ENCODE data around the gene KCNQ1OT1. TPM values are rescaled to one million over a fixed set of nuclear protein-coding genes. Genes with fewer than 3 reads are reported as not detected.

The KCNQ1OT1 gene
- total RNA-seq, result 2.7 TPM

DNA sequence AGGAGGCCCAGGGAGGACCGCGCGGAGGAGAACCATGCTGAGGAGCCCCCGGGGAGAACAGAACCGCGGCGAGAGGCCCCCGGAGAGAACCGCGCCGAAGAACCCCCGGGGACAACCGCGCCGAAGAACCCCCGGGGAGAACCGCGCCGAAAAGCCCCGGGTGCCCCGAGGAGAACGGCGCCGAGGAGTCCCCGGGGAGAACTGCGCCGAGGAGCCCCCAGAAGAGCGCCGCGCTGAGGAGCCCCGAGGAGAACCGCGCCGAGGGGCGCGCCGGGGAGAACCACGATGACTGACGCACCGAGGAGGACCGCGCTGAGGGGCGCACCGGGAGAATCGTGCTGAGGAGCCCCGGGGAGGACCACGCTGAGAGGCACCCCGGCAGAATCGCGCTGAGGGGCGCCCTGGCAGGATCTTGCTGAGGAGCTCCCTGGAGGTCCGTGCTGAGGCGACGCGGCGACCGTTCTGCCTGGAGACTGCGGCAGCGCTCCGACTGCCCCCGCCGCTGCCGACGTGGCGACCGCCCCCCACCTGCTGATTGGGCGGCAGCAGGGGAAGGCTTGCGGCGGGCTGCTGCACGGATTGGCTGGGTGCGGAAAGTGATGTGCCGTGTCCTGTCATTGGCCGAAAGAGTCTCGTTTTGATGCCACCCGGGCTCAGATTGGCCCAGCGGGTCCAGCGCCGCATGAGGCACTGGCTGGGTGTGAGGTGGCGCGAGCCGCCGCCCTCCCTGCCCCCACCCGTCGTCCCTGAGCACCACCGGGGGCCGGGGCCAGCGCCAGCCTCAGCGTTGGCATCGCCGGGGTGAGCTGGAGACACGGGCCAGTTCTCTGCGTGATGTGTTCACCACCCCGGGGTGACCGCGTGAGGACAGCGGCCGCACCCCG lies at the start of gene KCNQ1OT1:
TSS of gene KCNQ1OT1 (minus strand) at position 464 of the 884 bp plus-strand sequence.
- DNase-seq (ENCODE audit: low read depth in 2 of 3, low spot score in 2 of 3), result peak; percentile 68 to 94 (median 90)

DNA sequence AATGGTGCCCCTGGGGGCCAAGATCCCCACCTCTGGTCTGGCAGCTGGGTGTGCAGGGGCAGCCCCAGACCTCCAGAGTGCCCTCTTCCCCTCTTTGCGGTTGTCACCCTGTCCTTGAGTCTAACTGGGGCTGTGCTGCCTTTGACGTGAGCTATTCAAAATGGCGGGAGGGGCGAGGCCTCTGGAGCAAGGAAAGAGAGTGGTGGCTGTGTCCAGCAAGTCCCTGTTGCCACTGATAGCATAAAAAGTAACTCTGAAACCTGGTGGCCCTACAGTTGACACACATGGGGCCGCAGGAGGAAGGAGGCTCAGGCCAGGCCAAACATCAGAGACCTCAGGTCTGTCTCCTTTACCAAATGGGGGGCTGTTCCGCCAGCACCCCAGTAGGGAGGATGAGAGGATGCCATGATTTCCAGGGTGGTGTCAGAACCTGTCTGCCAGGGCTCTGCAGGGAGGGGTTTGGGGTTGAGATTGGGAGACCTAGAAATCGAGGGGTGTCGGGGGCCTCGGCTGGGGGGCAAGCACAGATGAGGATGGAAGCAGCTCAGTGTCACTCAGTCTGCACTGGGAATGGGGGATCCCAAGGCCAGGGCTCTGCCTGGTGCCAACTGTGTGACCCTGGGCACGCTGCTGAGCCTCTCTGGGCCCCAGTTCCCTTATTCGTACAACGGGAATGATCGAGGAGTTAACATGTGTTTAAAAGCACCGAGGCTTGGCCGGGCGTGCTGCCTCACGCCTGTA lies 49.2 kb upstream of the KCNQ1OT1 start:
- no peak for DNase-seq (ENCODE audit: low read depth in 2 of 3, low spot score in 2 of 3)

DNA sequence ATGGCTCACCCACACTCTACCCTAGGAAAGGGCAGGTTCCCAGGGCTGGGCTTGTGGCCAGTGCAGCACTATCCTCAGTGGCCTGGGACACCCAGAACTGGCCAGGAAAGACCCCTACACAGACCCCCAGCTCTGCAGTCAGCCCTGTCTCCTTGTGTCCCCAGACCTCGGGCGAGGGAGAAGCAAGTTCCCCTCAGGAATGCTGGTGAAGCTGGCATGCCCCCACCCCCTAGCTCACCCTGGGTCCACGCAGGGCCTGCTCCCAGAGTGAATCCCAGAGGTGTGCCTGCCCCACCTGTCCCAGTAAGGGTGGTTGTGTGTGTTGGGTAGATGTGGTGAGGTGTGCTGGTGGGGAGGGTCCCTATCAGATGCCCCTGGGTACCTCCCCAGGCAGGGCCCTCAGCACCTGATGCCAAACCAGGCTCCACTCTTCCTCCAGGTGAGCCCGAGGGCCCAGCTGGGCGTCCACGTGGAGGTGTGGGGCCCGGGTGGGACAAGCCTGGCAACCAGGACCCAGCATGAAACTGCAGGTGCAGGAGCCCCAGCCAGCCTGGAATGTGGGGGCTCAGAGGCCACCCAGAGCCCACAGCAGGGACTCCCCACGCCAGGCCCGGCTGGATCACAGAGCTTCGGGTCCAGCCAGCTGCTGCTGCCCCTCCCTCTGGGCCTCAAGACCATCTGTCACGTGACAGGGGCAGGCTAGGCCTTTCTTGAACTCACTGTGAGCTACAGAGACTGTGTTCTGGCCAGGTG lies 48.4 kb upstream of the KCNQ1OT1 start:
- no peak for DNase-seq (ENCODE audit: low read depth in 2 of 3, low spot score in 2 of 3)

DNA sequence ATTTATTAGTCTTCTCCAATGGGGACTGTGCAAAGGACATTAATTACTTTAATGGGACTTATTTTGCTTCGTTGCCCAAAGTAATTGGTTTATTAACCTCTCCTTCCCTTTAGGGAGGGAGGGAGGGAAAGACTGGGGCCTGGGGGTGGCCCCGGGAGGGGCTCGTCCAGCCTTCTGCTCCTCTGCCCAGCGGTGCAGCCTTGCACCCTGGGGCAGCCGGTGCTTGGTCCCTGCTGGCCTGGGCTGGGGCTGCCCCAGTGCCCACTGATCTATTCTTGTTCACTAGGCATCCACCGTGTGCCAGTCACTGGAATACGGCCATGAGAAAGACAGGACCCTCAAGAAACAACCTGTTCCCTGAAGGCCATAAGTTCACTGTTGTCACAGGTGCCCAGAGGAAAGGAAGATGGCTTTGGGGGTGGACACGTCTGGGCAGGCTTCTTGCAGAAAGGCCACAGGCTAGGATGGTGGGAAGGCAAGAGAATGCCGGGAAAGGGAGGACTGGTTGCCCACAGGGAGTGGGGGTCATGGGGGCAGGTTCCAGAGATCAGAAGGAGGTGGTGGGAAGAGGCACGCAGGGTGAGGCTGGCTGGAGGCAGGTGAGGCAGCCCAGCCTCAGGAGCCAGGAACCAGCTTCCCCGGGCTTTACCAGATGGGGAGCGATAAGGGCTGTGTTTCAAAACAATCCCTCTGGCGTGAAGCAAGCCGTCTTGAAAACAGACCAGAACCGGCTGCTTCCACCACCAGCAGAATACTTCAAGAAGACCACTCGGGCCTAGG lies 47.6 kb upstream of the KCNQ1OT1 start:
- DNase-seq (ENCODE audit: low read depth in 2 of 3, low spot score in 2 of 3), result no peak

DNA sequence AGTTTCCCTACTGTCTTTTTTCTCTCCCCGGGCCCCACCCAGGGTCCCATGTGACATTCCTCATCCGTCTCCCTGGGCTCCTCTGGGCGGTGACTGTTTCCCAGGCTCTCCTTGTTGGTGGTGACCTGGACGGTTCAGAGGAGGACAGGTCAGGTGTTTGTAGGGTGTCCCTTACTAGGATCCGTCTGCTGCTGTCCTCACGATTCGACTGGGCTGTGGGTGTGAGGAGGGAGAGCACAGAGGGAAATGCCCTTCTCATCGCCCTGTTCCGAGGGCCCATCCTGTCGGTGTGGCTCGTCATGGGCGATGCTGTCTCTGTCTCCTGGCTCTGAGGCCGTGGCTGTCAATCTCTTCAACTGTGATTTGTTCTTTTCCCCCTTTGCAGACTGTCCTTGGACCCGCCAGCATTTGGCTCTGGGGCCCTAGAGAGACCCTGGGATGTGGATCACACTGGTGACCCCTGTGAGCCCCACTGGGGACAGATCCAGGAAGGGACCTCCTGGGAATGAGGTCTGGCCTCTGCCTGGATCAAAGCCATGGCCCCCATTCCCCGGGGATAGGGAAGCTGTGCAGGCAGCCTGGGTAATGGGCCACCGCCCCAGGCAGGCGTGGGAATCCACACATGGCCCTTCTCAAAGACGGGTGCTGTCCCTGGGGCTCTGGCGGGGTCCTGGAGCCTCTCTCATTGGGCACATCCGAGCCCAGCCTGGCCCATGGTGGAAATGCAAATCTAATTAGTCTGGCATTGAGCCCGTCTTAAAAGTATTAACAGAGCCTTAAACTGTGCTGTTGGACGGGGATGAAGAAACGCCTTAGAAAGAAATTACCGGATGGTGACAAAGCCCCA lies 46.8 kb upstream of the KCNQ1OT1 start:
- DNase-seq (ENCODE audit: low read depth in 2 of 3, low spot score in 2 of 3), result no peak

DNA sequence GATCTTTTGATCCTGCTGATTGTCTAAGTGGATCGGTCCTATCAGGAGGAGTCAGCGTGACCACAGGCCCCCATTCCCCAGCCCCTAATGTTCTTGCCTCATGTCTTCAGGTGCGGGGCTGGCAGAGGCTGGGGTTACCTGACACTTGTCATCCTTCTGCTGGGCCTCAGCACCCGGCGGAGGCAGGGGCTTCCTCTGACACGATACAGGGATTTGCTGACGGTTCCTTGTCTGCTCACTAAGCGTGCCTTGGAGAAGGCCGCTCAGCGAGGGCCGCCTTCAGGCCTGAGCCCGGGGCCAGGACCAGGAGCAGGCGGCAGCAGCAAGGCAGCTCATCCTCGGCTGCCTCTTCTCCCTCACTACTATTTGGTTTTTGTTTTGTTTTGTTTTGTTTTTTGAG lies 45.7 kb upstream of the KCNQ1OT1 start:
- no peak for DNase-seq (ENCODE audit: low read depth in 2 of 3, low spot score in 2 of 3)

DNA sequence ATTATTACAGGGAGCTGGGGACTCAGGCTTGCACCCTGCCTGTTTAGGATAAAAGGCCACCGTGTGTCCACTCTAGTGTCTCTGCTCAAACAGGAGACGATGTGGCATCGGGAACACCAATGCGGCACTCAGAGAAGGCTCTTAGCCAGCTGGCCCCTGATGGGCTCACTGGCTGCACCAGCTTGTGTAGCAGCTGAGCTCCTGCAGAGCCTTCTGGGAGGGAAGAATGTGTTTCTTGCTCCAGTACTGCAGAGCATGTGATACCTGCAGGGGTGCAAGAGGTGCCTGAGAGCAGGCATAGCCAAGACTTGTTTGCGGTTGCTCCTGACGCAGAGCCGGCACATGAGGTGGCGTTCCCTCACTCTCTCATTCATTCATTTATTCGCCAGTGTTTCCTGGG lies 44.4 kb upstream of the KCNQ1OT1 start:
- DNase-seq (ENCODE audit: low read depth in 2 of 3, low spot score in 2 of 3), result no peak

DNA sequence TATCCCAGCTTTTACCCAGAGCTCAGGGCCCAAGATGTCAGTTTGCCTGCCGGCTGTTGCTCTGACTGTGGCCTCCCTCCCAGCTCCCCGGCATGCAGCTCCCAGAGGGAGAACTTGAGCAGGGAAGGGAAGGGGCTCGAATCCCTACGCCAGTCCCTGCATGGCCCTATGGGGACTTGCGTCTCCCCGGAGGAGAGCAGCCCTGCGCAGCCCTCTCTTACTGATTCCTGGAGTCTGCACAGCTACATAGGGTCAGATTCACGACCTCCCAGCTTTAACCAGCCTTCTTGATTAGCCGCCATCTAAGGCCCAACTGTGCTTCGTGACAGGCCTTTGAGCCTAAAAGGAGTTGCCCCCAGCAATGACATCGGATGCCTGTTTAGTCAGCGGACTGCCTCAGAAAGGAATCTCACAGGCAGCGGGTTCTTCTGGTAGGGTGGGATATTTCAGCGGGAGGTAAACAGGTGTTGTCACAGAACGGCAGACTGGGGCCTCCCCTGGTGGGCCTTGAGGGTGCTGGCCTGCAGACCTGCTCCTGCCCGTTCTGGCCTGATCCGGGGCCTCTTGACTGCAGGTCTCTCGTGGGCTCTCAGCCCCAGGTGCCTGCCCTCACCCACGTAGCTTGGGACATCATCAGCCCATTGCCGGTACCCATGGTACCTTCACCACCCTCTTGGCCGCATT lies 43.8 kb upstream of the KCNQ1OT1 start:
- DNase-seq (ENCODE audit: low read depth in 2 of 3, low spot score in 2 of 3), result no peak

DNA sequence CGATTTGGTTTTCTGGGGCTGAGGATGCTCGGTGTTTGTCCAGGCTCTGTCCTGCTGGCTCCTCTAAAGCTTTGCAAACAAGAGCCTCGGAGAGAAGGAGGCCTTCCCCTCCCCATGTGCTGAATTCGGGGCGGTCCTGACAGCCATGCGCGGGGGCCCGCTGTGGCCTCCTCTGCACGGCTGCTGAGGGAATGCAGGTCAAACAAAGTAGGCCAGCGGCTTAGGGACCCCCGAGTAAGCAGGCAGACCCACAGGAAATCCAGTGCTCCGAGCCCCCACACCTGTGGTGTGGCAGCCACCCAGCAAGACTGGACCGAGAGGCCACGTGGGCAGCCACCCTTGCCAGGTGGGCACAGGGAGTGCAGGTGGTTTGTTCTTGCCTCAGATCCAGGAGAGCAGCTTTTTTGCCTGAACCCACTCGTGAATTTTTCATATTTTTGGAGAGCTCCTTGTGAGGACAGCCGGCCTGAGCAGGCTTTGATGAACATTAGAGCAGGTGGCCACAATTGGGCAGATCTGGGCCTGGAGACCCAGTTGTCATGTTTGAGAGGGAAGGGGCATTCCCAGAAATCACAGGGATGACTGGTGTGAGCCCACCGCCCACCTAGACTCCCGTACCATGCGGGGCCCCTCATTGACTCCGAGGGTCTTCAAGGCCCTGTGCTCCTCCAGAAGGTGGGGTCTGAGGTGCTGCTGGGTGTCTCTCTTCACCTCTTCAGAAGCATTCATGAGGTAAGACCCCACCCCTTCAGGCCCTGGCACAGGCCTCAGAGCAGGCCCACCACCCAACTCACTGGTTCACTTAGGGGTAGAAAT lies 43.0 kb upstream of the KCNQ1OT1 start:
- no peak for DNase-seq (ENCODE audit: low read depth in 2 of 3, low spot score in 2 of 3)

DNA sequence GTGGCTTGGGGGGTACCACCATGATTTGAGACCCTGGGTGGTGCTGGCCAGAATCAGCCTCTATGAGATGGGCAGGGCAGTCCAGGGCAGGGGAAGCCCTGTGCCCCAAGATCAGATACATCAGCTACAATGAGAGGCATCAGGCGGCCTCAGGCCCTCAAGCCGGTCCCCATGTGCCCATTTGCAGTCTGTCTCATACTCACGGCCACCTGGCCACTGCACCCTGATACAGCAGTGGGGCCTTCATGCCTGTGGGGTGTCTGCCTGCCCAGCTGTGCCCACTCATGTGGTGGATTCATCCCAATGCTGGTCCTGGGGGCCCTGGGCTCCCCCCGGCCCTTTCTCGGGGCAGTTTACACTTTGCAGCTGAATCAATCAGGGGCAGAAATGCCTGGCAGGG lies 42.4 kb upstream of the KCNQ1OT1 start:
- no peak for DNase-seq (ENCODE audit: low read depth in 2 of 3, low spot score in 2 of 3)

DNA sequence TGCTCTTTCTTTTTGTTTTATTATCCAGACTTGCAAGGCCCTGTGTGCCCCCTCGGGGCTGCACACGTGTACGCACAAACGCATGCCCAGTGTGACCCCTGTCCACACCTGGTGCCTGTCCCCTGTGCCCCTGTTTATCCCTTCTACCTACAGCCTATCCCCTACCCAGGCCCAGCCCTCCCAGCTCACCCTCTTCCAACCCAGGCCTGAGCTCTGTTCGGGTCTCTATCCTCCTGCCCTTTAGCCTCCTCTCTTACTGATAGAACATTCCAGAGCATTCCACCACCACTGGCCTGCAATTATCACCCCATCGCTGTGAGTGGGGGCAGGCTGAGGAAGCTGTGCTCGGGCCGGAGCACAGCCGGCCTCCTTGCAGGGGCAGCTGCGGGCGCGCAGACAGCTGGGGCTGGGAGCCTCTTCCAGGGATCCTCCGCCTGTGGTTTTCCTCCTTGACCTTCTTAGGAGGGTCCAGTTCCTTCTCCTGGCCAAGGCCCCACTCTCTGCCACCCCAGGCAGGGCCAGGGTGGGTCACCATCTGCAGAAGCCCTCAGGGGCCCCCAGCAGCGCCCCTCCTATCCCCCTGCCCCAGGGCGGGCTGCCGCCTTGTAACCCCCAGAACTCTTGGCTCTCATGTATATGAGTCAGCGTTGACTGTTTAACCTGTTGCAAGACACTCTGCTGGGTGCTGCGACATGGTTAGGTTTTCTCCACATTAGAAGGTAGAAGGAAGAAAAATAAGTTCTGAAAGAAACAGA lies 41.8 kb upstream of the KCNQ1OT1 start:
- peak in 2 of 3 donors; percentile 30 to 54 for DNase-seq (ENCODE audit: low read depth in 2 of 3, low spot score in 2 of 3)

DNA sequence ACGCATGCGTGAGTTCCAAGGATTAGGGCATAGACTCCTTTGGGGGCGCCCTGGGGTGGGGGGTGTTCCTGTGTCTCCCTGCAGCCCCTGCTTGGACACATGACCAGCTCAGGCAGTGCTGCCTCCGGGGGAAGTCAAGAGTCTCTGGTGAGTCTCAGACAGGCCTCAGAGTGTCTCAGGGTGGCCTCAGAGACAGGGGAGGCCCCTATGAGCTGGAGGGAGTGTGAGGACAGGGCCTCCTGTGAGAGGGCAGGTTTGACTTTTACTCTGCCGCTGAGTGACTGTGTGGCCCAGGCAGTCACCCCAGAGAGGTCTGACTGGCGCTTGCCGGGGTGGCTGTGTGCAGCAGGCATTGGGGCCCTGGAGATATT lies 41.2 kb upstream of the KCNQ1OT1 start:
- DNase-seq (ENCODE audit: low read depth in 2 of 3, low spot score in 2 of 3), result no peak

DNA sequence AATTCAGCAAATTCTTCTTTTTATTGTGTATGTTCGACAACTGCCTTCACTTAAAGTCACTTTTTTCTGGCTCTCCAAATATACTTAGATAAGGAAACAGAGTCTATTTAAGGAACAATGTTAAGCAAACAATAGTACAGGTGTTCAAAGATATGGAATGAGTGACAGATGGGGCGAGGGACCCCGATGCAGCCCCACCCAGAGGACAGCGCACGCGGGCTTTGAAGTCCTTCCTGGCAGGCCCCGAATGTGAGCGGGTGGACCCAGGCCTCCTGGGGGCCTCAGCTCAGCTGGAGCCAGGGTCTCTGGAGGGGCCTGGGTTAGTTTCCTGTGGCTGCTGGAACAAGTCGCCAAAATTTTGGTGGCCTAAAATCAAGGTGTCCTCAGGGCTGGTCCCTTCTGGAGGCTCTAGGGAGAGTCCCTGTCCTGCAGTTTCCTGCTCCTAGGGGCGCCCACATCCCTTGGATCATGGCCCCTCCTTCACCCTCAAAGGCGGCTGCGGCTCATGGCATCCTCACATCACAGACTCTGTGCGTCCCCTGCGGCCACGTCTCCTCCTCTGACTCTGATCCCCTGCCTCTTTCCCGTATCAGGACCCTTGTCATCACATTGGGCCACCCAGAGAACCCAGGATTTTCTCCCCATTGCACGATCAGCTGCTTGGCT lies 40.6 kb upstream of the KCNQ1OT1 start:
- DNase-seq (ENCODE audit: low read depth in 2 of 3, low spot score in 2 of 3), result peak in 1 of 3 donors; percentile 10

DNA sequence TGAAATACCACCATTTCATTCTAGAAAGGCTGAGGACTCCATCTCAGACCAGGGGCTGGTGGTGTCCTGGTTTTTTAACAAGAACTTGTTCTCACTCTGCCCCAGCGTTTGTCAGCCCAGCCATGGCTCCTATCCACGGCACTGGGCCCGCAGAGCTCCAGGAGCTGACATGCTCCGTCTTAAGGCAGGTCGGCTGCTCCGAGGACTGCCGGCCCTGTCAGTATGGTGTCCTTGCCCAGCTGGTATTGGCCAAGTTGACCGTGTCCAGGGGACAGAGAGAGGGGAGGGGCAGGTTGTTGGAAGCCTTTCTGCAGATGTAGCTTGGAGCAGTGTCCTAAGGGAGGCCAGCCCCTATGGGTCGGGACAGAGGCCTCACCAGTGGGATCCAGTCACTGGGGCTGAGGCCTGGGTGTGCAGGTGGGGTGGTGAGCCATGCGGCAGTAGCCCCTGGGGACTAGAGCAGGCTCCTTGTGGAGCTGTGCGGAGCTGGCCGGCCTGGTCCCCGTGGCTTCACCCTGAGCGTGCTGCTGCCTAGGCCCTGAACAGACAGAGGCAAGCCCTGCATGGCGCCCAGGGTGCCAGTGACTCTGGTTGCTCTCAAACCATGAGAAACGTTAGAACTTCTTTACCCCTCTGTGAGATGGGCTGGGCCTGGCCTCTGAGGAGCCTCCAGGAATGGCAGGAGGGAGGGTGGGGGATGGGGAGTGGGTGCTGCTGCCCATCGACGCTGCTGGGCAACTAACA lies 39.9 kb upstream of the KCNQ1OT1 start:
- no peak for DNase-seq (ENCODE audit: low read depth in 2 of 3, low spot score in 2 of 3)

DNA sequence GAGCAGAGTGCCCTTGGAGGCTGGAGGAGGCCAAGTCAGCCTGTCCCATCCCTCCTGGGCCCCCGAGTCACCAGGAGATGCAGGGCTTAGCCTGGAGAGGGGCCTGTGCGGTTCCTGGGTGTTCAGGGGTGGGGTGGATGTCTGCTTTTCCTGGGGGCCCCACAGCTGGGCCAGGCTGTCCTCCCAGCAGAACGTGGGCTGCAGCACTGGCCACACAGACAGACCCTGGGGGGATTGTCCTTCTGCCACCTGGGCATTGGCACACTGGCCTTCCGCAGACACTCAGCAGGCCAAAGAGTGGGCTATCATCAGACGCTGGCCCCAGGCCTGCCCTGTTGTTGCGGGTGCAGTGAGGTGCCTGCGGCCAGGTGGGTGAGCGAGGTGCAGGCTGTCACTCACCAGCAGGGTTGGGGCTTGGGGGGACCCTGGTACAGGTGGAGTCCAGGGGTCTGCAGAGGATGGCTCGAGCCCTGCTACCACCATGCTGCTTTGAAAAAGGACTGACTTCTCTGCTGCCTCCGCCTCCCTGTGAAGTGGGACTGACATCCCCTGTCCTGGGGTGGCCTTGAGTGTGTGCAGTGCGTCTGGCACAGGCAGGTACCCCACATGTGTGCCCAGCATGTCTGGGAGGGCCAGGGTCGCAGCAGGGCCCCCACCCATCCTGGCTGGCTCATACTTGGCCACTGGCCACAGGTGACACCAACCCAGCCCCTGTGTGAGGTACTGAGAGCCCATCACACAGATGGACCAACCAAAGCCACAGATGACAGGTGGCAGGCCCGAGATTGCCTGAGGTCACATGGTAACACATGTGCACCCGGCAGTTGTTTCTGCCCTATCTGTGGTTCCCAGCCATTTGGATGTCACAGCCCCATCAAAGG lies 39.0 kb upstream of the KCNQ1OT1 start:
- peak in 1 of 3 donors; percentile 17 for DNase-seq (ENCODE audit: low read depth in 2 of 3, low spot score in 2 of 3)

Data from hematopoietic multipotent progenitor cell (in vitro differentiated cells).